RWPE1 (cell line): ENCODE measurements around the gene AXIN2.

Source experiments
- CTCF ChIA-PET: fragments of 350-600 bp; sonication (Branson Sonifier 250); formaldehyde crosslinking; extraction: SDS; loops from one replicate; lab custom pipeline; 2021; lab: Yijun Ruan, JAX
- POLR2A ChIA-PET: fragments of 400-600 bp; formaldehyde crosslinking; extraction: SDS; loops from one replicate; lab custom pipeline; 2020; ENCODE audit warnings: antibody characterized with exemption; ENCODE audit not compliant: low non-redundant PET; lab: Yijun Ruan, JAX
- DNase-seq: peaks from one replicate; pipeline ENCODE4 v3.0.0; 2012; ENCODE audit warnings: low spot score
- H3K27ac ChIP-seq: fragments of 450-650 bp; 2 replicates; pipeline ENCODE4 v1.5.1; 2017
- TF ChIP-seq, protein P1 (sequence below): fragments of 450-650 bp; conservative IDR thresholded peaks from 2 replicates; pipeline ENCODE4 v1.5.1; 2017; ENCODE audit warnings: low read depth, mild to moderate bottlenecking

Gene AXIN2

DNA sequence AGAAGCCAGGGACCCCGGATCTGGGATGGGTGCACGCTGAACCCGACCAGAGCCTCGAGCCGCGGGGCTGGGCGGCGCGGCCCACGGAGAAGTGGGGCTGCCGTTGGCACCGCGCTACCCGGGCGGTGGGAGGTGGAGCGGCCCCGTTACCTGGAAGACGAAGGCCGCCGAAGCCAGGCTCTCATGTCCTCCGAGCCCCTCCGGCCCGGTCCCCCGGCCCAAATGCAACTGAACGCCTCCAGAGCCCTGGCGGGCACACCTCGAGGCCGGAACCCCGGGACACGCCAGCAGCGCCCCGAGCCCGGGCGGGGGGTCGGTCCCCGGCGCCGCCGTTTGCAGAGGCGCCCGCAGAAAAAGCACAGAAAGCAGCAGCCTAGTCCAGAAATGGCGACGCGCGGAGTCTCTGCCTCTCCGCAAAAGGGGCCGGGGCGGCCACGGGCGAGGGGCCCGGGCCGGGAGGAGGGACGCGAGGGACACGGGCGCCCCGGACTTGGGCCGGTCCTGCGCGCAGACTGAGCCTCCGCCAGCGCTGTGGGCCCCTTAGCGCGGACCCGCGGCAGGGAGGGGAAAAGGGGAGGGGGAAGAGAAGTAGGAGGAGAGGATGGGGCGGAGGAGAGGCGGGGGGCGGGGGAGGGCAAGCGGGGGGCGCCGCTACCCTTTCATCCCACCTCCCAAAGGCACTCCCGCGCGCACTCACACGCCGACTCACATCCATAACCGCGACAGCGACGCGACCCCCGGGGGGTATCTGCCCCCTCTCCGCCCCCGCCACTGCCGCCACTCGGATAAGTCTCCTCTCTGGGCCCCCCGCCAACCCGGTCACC, 1.4 kb downstream of the AXIN2 start:
- DNase-seq, result no peak
- ChIA-PET POLR2A (no interaction called here), CTCF (interaction anchor here (0.6 kb wide), 1 partner anchor 221 kb away, joined by 3 read pairs; no protein-coding TSS in a partner anchor)
- no peak overlapping the region; the same call in 1 of the 2 replicates for H3K27ac ChIP-seq
- TF ChIP-seq, protein P1, sequence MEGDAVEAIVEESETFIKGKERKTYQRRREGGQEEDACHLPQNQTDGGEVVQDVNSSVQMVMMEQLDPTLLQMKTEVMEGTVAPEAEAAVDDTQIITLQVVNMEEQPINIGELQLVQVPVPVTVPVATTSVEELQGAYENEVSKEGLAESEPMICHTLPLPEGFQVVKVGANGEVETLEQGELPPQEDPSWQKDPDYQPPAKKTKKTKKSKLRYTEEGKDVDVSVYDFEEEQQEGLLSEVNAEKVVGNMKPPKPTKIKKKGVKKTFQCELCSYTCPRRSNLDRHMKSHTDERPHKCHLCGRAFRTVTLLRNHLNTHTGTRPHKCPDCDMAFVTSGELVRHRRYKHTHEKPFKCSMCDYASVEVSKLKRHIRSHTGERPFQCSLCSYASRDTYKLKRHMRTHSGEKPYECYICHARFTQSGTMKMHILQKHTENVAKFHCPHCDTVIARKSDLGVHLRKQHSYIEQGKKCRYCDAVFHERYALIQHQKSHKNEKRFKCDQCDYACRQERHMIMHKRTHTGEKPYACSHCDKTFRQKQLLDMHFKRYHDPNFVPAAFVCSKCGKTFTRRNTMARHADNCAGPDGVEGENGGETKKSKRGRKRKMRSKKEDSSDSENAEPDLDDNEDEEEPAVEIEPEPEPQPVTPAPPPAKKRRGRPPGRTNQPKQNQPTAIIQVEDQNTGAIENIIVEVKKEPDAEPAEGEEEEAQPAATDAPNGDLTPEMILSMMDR, result no peak

DNA sequence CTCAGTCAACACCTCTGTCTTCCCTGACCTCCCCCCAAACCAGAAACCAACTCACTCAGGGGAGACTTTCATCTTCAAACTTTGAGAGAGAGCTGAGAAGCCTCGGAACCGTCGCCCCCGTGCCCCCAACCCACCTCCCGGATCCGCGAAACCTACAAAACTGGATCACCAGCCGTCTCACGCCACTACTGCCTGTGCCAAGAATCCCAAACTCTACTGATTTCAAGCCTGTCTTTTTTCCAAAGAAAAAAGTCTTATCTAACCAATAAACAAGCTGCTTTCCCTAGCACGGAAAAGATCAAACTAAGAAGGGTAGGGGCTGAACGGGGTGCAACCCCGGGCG, 2.0 kb downstream of the AXIN2 start:
- no peak for DNase-seq
- TF ChIP-seq, protein P1, result no peak
- ChIA-PET POLR2A (no interaction called here), CTCF (interaction anchor here (0.6 to 0.8 kb wide), 4 partner anchors 222 to 407 kb away, joined by 3 read pairs; no protein-coding TSS in a partner anchor)
- no peak overlapping the region for H3K27ac ChIP-seq

DNA sequence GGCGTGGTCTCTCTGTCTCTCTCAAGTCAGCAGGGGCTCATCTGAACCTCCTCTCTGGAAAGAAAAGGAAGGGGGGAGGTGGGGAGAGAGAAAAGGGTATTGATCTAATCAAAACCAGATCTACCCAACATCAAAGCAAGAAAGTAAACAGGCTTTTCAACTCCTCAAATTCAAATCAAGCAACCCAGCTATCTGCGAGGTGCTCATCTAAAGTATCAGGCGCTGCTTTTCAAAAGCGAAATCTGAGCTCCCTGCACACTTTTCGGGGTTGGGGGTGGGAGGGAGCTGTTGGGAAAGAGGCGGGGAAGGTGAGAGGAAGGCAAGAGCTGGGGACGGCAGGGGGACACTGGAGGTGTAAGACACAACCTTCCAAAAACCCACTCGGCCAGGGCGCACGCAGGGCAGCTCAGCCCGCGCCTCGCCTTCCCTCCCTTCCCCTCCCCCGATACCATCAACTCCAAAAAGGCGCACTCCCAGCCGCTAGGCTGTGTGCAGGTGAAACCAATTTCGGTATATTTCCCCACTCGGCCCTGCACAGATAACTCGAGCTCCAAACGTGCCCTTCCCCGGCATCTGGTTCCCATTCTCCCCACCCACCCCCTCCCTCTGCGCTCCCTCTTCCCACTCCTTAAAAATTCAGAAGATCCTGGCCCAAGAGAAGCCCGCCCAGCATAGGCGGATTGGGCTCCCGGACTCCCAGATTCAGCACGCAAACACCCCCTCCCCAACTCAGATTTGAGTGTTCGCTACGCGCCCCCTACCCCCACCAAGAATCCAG, 2.6 kb downstream of the AXIN2 start:
- ChIA-PET CTCF (interaction anchor here (0.6 to 1.5 kb wide), 4 partner anchors 264 to 408 kb away, joined by 3 to 6 read pairs (median 3); no protein-coding TSS in a partner anchor), POLR2A (no interaction called here)
- H3K27ac ChIP-seq, result no peak overlapping the region
- DNase-seq, result no peak
- TF ChIP-seq, protein P1, result no peak

DNA sequence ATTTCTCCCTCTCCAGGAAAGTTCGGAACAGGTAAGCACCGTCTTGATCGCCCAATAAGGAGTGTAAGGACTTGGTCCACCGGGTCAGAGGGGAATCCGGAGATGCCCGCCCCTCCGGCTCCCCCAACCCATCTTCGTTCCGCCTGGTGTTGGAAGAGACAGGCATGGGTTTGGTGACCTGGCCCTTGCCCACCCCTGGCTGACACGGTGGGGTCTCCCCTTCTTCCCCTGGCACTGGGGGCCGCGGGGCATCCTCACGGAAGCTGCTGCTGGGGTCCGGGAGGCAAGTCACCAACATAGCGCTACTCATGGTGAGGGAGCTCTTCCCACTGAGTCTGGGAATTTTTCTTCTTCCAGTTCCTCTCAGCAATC, 3.2 kb downstream of the AXIN2 start:
- ChIA-PET POLR2A (no interaction called here), CTCF (interaction anchor here (1.5 kb wide), 1 partner anchor 264 kb away, joined by 6 read pairs; no protein-coding TSS in a partner anchor)
- H3K27ac ChIP-seq, result no peak overlapping the region
- DNase-seq, result no peak
- TF ChIP-seq, protein P1, result no peak

DNA sequence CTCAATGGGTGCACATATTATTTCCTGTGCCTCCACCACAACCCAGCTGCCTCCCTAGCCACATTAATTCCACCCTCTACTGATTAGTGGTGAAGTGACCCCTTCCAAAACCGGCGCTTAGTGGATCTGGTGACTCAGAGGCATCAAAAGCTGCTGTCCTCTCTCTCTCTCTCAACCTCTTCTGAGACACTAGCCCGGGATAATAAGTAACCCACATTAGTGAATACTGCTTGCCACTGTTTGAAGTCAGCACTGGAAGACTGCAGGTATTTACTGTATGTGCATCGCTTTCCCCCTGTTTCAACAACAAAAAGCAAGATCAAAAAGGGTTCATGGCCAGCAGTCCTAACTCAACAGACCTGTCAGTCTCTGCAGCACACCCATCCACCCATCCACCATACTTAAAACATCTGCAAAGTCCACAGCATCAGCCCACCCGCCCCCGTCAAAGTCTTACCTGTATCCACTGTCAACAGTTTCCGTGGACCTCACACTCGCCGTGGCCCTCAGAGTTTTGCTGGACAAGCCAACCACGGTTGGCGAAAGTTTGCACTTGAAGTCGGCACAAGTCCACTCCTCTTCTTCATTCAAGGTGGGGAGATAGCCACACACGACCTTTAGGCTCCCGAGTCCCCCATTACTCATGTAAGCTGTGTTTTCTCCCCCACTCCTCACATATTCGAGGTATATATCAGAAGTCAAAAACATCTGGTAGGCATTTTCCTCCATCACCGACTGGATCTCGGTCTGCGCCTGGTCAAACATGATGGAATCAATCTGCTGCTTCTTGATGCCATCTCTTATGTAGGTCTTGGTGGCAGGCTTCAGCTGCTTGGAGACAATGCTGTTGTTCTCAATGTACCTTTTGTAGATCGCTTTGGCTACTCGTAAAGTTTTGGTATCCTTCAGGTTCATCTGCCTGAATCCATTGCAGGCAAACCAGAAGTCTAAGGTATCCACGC, 3.8 kb downstream of the AXIN2 start:
- DNase-seq, result no peak
- H3K27ac ChIP-seq, result no peak overlapping the region
- CTCF ChIA-PET, result interaction anchor here (0.7 to 1.5 kb wide), 3 partner anchors 14 to 263 kb away, joined by 3 to 6 read pairs (median 3); no protein-coding TSS in a partner anchor
- POLR2A ChIA-PET, result no interaction called here
- TF ChIP-seq, protein P1, result no peak
